Endothelial cell of umbilical vein (primary cell): ENCODE data around the gene CIDEA. TPM values are rescaled to one million over a fixed set of nuclear protein-coding genes. Genes with fewer than 3 reads are reported as not detected.

Experiments
- BruUV-seq: library from RNA; stranded (reverse); fragments of 400-500 nt; replicated peaks from 2 replicates; lab custom pipeline; 2021; lab: Mats Ljungman, UMichigan
- CTCF ChIA-PET: fragments of 300-600, 350-600 bp; sonication (Branson Sonifier 250); formaldehyde crosslinking; loops from one replicate; lab custom pipeline; 2021; ENCODE audit warnings: antibody characterized with exemption, inconsistent platforms; lab: Charles Lee
- POLR2A ChIA-PET: fragments of 300-600, 350-600 bp; sonication (Branson Sonifier 250); formaldehyde crosslinking; loops from one replicate; lab custom pipeline; 2021; ENCODE audit warnings: antibody characterized with exemption, inconsistent platforms; lab: Charles Lee
- DNase-seq: peaks from one replicate; pipeline ENCODE4 v3.0.0-alpha.2; 2011; ENCODE audit warnings: low read depth, low spot score
- FAIRE-seq: peaks from 2 replicates; lab custom pipeline; 2011; peaks lifted over from hg19 to GRCh38; lab: Jason Lieb, UNC
- H2AFZ ChIP-seq: 2 replicates; pipeline ENCODE4 v1.6.0; 2012; ENCODE audit warnings: low read depth, low read length, control low read depth, inconsistent platforms
- H3K27ac ChIP-seq: 2 replicates; pipeline ENCODE4 v1.5.1; 2011; ENCODE audit warnings: low read depth, mild to moderate bottlenecking, control low read depth, low read length, moderate library complexity; ENCODE audit not compliant: insufficient read depth
- H3K27me3 ChIP-seq, 2 experiments: 2 replicates each; pipeline versions ENCODE4 v1.6.0 to v1.6.1; 2011; ENCODE audit warnings: low read length in 2 of 2, mixed read lengths in 1 of 2; ENCODE audit not compliant: control insufficient read depth in 2 of 2, insufficient read depth in 2 of 2
- H3K36me3 ChIP-seq, 2 experiments: 2 replicates in 1 of 2; 3 replicates in 1 of 2; pipeline ENCODE4 v1.5.1; 2011; ENCODE audit warnings: low read length in 2 of 2, mild to moderate bottlenecking in 1 of 2, moderate library complexity in 1 of 2; ENCODE audit not compliant: control insufficient read depth in 2 of 2, insufficient read depth in 2 of 2; ENCODE audit errors: extremely low read depth in 1 of 2
- H3K4me1 ChIP-seq: 3 replicates; pipeline ENCODE4 v1.5.1; 2011; ENCODE audit warnings: mild to moderate bottlenecking, low read length; ENCODE audit not compliant: control insufficient read depth, insufficient read depth; ENCODE audit errors: extremely low read depth
- H3K4me2 ChIP-seq: 2 replicates; pipeline ENCODE4 v1.6.1; 2011; ENCODE audit warnings: low read length, control low read depth, mixed read lengths; ENCODE audit not compliant: insufficient read depth
- H3K4me3 ChIP-seq, 3 experiments: fragments of 200-600 bp in 1 of 3; sonication (generic), shearing (Covaris generic) in 1 of 3; replicated peaks in 1 of 3; 2 replicates each; pipeline ENCODE4 v1.5.1; 2011 to 2016; ENCODE audit warnings: control low read depth in 3 of 3, low read length in 3 of 3, mild to moderate bottlenecking in 2 of 3, inconsistent platforms in 1 of 3, low read depth in 1 of 3, moderate library complexity in 1 of 3; ENCODE audit not compliant: insufficient read depth in 1 of 3
- H3K79me2 ChIP-seq: 2 replicates; pipeline ENCODE4 v1.6.0; 2012; ENCODE audit warnings: low read length, inconsistent platforms; ENCODE audit not compliant: control insufficient read depth, insufficient read depth
- H3K9ac ChIP-seq: replicated peaks from 2 replicates; pipeline ENCODE3; 2011; ENCODE audit warnings: low read length, control low read depth; ENCODE audit not compliant: insufficient read depth; ENCODE audit errors: extremely low read depth
- H3K9me1 ChIP-seq: replicated peaks from 3 replicates; pipeline ENCODE4 v1.6.0; 2011; ENCODE audit warnings: mild to moderate bottlenecking, low read length; ENCODE audit not compliant: control insufficient read depth, insufficient read depth; ENCODE audit errors: extremely low read depth
- H3K9me3 ChIP-seq: replicated peaks from 2 replicates; pipeline ENCODE4 v1.5.1; 2012; ENCODE audit warnings: low read length, inconsistent platforms; ENCODE audit not compliant: control insufficient read depth, insufficient read depth
- H4K20me1 ChIP-seq: replicated peaks from 2 replicates; pipeline ENCODE3; 2011; ENCODE audit warnings: mild to moderate bottlenecking, low read length; ENCODE audit not compliant: control insufficient read depth, insufficient read depth; ENCODE audit errors: extremely low read depth
- EZH2 ChIP-seq: IDR thresholded peaks from 2 replicates; pipeline ENCODE4 v1.6.1; 2012; ENCODE audit warnings: borderline replicate concordance, low read depth, mild to moderate bottlenecking, moderate library complexity, low read length, inconsistent platforms; ENCODE audit not compliant: severe bottlenecking
- FOS ChIP-seq: IDR thresholded peaks from 2 replicates; pipeline ENCODE4 v1.6.1; 2011; ENCODE audit warnings: mild to moderate bottlenecking, low read length, moderate library complexity, borderline replicate concordance; ENCODE audit not compliant: insufficient read depth
- GATA2 ChIP-seq: IDR thresholded peaks from 2 replicates; pipeline ENCODE4 v1.7.0; 2011; ENCODE audit warnings: low read depth, mild to moderate bottlenecking, moderate library complexity, mixed read lengths, low read length; ENCODE audit not compliant: insufficient read length, insufficient read depth
- JUN ChIP-seq: IDR thresholded peaks from 2 replicates; pipeline ENCODE4 v1.6.1; 2011; ENCODE audit warnings: borderline replicate concordance, low read depth; ENCODE audit not compliant: insufficient read length, insufficient read depth
- MYC ChIP-seq: IDR thresholded peaks from one replicate; pipeline ENCODE4 v1.6.1; 2011; ENCODE audit warnings: mild to moderate bottlenecking, low read depth, low read length
- POLR2A ChIP-seq: IDR thresholded peaks from 2 replicates; pipeline ENCODE4 v1.6.1; 2012; ENCODE audit warnings: low read depth, mild to moderate bottlenecking, control low read depth, low read length
- POLR2AphosphoS5 ChIP-seq: IDR thresholded peaks from 2 replicates; pipeline ENCODE4 v1.6.1; 2012; ENCODE audit warnings: low read depth, mild to moderate bottlenecking, control low read depth, low read length, moderate library complexity; ENCODE audit not compliant: insufficient read depth
- dilution Hi-C: fragments of 300-500 bp; cut with MboI; formaldehyde crosslinking; loops from one replicate; pipeline ENCODE4 v1.15.0; 2019; ENCODE audit warnings: low sequenced_read_pairs; ENCODE audit not compliant: extremely low pct_ligation_motif_present
- intact Hi-C: fragments of 100-400 bp; cut with micrococcal nuclease; formaldehyde crosslinking; loops from one replicate; pipeline ENCODE4 v1.10.0; 2022
- polyA plus RNA-seq, 4 experiments: library from polyadenylated mRNA; depleted of rRNA in 3 of 4; stranded (reverse) in 3 of 4; unstranded in 1 of 4; fragments of >200 nt; gene quantifications; 2 replicates each; pipeline versions ENCODE4 v1.2.1 to v1.2.3, GENCODE V29; 2011 to 2012; ENCODE audit warnings: missing spikeins in 1 of 4
- total RNA-seq: library from RNA; stranded (reverse); gene quantifications from 2 replicates; pipeline ENCODE4 v1.2.3, GENCODE V29; 2021
- TF ChIP-seq, protein P1 (sequence below): IDR thresholded peaks from 2 replicates; pipeline ENCODE4 v1.6.1; 2011; ENCODE audit not compliant: insufficient read depth, insufficient read length
- TF ChIP-seq, protein P2 (sequence below), 2 donors: IDR thresholded peaks; 1 replicate in 1 of 2; 2 replicates in 1 of 2; pipeline ENCODE4 v1.5.1; 2011; ENCODE audit warnings: low read length in 2 of 2, mild to moderate bottlenecking in 2 of 2, moderate library complexity in 2 of 2, control low read depth in 1 of 2, inconsistent platforms in 1 of 2, low read depth in 1 of 2; ENCODE audit not compliant: insufficient read depth in 1 of 2; ENCODE audit errors: extremely low read depth in 1 of 2

The CIDEA gene
- total and polyA plus RNA-seq, 2 donors (not counting 3 experiments of a cell fraction or from before 2014, with no cell fraction given) = 0.42 TPM; not detected in 1

DNA sequence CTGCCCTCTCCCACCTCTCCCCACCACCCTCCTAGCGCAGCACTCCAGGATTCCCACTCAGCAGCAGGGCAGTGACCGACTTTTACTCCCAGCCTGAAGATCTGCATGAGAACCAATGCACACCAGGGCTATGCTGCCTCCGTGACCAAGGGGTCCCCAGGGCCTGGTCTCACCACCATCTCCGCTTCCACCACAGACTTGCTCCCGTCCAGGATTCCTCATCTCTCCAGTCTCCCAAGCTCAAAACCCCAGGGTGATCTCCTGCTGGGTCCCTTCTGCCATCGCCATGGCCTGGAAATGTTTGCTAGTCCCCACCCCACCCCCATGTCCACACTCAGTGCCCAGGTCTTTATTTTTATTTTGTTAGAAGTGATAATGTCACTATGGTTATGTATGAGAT lies 2.1 kb upstream of the CIDEA start:
- H3K9me1 ChIP-seq = no peaks in the 10 kb centered on the region
- ChIA-PET CTCF (interaction anchor here (0.8 to 1.2 kb wide), 2 partner anchors 15 to 20 kb away, joined by 3 to 4 read pairs; no protein-coding TSS in a partner anchor), POLR2A (no interaction called here)
- H3K27ac ChIP-seq = no peak overlapping the region
- TF ChIP-seq, protein P1, sequence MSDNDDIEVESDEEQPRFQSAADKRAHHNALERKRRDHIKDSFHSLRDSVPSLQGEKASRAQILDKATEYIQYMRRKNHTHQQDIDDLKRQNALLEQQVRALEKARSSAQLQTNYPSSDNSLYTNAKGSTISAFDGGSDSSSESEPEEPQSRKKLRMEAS = no peak
- TF ChIP-seq POLR2AphosphoS5 = no peak
- TF ChIP-seq JUN = no peak
- no peak for TF ChIP-seq FOS
- TF ChIP-seq EZH2 = no peak
- TF ChIP-seq GATA2 = no peak
- no peak for TF ChIP-seq POLR2A
- TF ChIP-seq, protein P2, sequence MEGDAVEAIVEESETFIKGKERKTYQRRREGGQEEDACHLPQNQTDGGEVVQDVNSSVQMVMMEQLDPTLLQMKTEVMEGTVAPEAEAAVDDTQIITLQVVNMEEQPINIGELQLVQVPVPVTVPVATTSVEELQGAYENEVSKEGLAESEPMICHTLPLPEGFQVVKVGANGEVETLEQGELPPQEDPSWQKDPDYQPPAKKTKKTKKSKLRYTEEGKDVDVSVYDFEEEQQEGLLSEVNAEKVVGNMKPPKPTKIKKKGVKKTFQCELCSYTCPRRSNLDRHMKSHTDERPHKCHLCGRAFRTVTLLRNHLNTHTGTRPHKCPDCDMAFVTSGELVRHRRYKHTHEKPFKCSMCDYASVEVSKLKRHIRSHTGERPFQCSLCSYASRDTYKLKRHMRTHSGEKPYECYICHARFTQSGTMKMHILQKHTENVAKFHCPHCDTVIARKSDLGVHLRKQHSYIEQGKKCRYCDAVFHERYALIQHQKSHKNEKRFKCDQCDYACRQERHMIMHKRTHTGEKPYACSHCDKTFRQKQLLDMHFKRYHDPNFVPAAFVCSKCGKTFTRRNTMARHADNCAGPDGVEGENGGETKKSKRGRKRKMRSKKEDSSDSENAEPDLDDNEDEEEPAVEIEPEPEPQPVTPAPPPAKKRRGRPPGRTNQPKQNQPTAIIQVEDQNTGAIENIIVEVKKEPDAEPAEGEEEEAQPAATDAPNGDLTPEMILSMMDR (IDR thresholded peaks at IDR 0.05; ENCODE audit: extremely low read depth in 1 of 2, insufficient read depth in 1 of 2, low read depth in 1 of 2, low read length in 2 of 2) = no peak
- no peak for TF ChIP-seq MYC
- H3K9me3 ChIP-seq = no peaks in the 10 kb centered on the region
- no peak overlapping the region for H3K9ac ChIP-seq
- FAIRE-seq (no peak), DNase-seq (no peak)
- H3K79me2 ChIP-seq = no peaks in the 10 kb centered on the region
- no peaks in the 10 kb centered on the region for H3K36me3 ChIP-seq
- H3K27me3 ChIP-seq = peaks cover 26 to 44% of the 10 kb centered on the region in 2 experiments
- dilution Hi-C loops (no loop called here), intact Hi-C loops (no loop called here)
- no peaks in the 10 kb centered on the region for H4K20me1 ChIP-seq
- BruUV-seq = no TSS peak
- H3K4me3 ChIP-seq = no peak overlapping the region
- no peak overlapping the region for H3K4me2 ChIP-seq
- peaks cover 25% of the 10 kb centered on the region for H3K4me1 ChIP-seq
- H2AFZ ChIP-seq = no peak overlapping the region
